Suprapubic skin (tissue), 4 donors: ENCODE results near the gene MICU1.

Source experiments
- EP300 ChIP-seq: sonication (generic); formaldehyde crosslinking; IDR thresholded peaks from one replicate; pipeline ENCODE4 v1.6.1; 2017; ENCODE audit warnings: antibody characterized with exemption
- POLR2A ChIP-seq, 2 donors: fragments of 450-650 bp; IDR thresholded peaks; one replicate each; pipeline ENCODE4 v1.6.1; 2017; ENCODE audit warnings: antibody characterized with exemption in 2 of 2, mild to moderate bottlenecking in 2 of 2, moderate library complexity in 2 of 2
- POLR2AphosphoS5 ChIP-seq, 3 donors: sonication (generic); formaldehyde crosslinking; IDR thresholded peaks; one replicate each; pipeline ENCODE4 v1.6.1; 2017; ENCODE audit warnings: antibody characterized with exemption in 3 of 3
- TF ChIP-seq, protein P1 (sequence below), 2 donors: fragments of 200-600 bp in 1 of 2; fragments of 450-650 bp in 1 of 2; sonication (generic) in 1 of 2; IDR thresholded peaks; one replicate each; pipeline ENCODE4 v1.5.1; 2016 to 2019; ENCODE audit warnings: antibody characterized with exemption in 2 of 2, mild to moderate bottlenecking in 1 of 2, moderate library complexity in 1 of 2

DNA sequence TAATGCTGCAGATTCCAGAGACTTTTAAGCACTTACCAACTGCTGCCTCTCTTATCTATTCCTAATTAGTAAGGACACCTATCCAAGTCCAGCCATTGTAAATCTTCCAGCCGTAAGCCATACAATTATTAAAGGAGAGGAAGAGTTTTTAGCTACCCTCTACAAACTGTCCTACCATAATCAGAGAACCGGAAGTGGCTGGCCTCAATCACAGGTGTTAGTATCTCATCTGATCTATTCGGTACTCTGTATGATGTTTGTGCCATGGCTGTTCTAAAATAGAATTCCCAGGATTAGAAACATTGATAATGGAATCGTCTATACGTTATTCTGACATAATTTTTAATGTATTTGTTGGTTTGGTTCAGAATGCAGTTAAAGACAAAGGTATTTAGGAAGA lies 102.8 kb downstream of the MICU1 start:
- TF ChIP-seq, protein P1, sequence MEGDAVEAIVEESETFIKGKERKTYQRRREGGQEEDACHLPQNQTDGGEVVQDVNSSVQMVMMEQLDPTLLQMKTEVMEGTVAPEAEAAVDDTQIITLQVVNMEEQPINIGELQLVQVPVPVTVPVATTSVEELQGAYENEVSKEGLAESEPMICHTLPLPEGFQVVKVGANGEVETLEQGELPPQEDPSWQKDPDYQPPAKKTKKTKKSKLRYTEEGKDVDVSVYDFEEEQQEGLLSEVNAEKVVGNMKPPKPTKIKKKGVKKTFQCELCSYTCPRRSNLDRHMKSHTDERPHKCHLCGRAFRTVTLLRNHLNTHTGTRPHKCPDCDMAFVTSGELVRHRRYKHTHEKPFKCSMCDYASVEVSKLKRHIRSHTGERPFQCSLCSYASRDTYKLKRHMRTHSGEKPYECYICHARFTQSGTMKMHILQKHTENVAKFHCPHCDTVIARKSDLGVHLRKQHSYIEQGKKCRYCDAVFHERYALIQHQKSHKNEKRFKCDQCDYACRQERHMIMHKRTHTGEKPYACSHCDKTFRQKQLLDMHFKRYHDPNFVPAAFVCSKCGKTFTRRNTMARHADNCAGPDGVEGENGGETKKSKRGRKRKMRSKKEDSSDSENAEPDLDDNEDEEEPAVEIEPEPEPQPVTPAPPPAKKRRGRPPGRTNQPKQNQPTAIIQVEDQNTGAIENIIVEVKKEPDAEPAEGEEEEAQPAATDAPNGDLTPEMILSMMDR (IDR thresholded peaks at IDR 0.05): no peak
- TF ChIP-seq POLR2AphosphoS5 (IDR thresholded peaks at IDR 0.05): no peak
- no peak for TF ChIP-seq POLR2A (IDR thresholded peaks at IDR 0.05)
- TF ChIP-seq EP300: no peak
